GM04504 (cell line): ENCODE measurements around the gene CNKSR1.

Experiments used
- DNase-seq: peaks from one replicate; pipeline ENCODE4 v3.0.0-alpha.2; 2012; ENCODE audit warnings: low read depth

CNKSR1 gene

DNA sequence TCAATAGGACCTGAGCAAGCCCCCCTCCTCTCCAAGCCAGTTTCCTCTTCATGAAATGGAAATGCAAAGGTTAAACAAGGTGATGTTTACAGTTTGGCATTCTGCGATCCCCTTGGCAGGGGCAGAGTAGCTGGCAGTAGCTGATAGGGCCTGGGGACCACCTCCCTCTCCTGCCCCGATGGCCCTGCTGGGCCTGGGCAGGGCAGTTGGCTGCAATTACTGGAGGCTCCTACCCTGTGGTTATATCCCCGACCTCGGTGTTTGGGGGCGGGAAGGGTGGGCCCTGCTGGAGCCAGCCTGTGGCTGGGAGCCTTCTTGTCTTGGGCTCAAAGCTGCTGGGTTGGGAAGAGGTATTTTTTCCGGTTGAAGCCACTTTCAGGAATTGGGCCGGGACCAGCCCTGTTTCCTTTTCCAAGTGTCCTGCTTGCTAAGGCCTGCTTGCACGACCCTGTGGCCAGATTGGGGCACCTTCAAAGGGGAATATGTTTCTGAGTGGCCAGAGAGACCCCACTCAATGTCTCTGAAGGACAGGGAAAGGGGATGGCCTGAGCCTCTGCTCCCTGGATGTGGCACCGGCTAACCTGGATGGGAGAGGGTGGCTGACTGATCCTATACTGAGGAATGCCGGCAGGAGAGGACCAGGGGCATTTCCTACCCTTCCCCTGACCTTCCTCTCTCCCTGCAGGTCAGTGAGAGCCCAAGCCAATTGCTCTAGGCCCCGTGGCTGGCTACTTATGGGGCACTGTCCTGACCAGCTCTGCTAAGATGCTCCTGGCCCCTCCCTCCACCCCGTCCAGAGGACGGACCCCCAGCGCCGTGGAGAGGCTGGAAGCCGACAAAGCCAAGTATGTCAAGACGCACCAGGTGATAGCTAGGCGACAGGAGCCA lies 16.5 kb upstream of the CNKSR1 start:
- DNase-seq: no peak

DNA sequence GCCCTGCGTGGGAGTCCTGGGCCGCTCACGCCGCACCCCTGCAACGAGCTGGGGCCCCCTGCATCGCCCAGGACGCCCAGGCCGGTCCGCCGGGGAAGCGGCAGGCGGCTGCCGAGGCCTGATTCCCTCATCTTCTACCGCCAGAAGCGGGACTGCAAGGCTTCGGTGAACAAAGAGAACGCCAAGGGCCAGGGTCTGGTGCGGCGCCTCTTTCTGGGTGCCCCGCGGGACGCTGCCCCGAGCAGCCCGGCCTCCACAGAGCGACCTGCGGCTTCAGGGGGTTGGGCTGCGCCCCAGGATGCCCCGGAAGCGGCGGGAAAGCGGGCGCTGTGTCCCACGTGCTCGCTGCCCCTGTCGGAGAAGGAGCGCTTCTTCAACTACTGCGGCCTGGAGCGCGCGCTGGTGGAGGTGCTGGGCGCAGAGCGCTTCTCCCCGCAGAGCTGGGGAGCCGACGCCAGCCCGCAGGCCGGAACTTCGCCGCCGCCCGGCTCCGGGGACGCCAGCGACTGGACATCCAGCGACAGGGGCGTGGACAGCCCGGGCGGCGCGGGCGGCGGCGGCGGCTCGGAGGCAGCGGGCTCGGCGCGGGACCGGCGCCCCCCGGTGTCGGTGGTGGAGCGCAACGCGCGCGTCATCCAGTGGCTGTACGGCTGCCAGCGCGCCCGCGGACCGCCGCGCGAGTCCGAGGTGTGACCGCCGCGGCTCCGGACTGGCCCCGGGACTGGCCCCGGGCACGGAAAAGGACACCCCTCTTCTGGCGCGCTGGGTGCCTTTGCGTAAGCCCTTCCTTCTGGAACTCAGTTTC lies 15.7 kb upstream of the CNKSR1 start:
- DNase-seq: no peak

GRCh38 chr1:26162220-26162709 lies 15.0 kb upstream of the CNKSR1 start:
- DNase-seq: no peak

DNA sequence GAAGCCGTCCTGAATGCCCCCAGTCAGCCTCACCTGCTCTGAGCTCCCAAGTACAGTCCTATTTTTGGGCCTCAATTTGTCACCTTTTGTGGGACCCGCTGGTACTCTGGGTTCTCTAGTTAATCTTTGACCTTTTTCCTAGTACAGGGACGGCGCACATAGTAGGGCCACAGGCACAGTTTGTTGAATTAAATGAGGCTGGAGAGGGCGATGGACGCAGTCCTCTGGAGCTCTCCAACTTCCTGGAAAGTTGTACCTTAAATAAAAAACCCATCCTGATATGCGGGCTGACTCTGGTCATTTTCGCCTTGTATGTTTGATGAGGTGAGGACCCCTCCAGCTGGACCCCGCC lies 13.6 kb upstream of the CNKSR1 start:
- no peak for DNase-seq

GRCh38 chr1:26164036-26164860 lies 13.0 kb upstream of the CNKSR1 start:
- no peak for DNase-seq

DNA sequence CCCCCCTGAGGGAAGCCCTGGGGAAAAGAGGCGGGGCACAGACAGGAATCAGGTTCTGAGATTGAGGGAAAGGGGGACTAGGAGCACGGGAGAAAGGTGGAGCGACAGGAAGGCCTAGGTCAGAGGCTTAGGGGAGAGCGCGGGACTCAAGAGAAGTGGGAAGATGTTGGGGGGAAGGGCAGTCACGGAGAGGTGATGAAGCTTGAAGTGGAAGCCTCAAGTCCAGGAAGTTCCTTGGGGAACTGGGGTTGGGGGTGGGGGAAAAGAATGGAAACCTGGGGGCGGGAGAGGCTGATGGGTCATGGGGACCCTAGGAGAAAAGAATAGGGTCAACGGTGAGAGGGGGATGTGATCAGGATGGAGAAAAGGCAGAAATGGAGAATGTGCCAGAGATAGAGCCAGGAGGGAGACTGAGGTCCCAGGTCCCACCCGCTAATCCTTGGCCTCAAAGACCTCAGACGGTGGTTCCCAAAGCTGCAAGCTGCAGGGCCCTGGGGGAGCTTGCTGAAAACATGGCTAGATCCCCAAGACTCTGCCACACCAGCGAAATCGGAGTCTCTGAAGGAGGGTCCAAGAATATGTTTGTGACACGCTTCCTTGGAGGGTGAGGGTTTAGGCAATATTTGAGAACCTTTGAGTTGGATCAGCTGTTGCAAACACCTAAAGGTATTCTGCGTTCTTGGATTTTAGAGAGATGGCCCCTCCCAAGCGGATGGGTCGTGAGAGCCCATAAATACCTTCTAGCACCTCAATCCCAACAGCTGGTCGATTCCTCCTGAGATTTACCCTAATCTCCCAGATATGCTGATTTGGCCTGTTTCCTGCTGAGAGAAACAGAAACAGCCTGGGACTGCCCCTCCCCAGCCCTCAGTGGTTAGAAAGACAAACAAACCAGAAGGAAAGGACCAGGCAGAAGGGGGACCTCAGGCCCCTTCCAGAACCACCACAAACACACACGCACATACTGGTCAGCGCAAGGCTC lies 12.1 kb upstream of the CNKSR1 start:
- no peak for DNase-seq

- DNase-seq: no peak
These were observed 10.5 kb upstream of the CNKSR1 start for GRCh38 chr1:26166719-26167281.

DNA sequence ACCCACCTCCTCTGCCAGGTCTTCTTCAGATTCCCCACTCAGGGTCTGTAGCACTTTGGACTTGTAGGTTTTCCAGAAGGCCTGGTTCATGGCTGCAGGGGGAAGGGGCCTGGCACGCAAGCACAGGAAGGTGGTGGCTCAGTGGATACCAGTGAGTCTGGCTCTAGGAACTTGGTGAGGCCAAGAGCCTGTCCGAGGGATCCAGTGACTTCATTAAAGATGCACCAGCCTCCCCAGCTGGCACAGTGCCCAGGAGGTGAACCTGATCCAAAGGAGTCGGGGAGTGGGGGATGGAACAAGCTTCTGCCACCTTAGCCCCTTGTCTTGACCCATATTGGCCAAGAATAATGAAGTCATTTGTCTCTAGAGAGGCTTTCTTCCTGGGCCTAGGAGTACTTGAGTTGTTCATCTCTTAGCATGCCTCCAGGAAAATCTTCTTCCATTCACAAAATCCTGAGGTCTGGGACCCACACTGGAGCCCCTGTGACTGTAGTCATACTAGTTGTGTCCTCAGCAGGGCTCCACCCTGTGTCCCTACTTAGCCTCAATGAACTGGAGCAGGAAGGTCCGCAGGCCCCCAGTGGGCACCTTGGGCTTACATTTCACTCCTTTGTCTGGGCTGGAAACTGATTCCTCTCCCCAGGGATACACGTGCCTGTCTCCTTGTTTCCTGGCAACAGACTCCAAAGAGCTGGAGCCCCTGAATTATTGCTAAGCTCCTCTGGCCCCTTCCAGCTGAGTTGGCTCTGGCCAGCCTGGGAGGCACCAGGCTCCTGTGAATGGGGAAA lies 8.7 kb upstream of the CNKSR1 start, which contains the start of gene C1orf232:
Gene C1orf232, minus strand, starts transcription at position 554 of the 788 bp plus-strand sequence. Its CDS starts 464 bp downstream, at position 90.
- no peak for DNase-seq

- no peak for DNase-seq
These were observed 8.1 kb upstream of the CNKSR1 start for GRCh38 chr1:26169198-26169554.

GRCh38 chr1:26169669-26170471 lies 7.4 kb upstream of the CNKSR1 start, which contains the start of gene ZNF593:
Gene ZNF593 (plus strand): TSS chr1:26169908. CDS start chr1:26169984, 76 bp downstream.
- DNase-seq: peak; percentile 71

- DNase-seq: no peak
These were observed 6.8 kb upstream of the CNKSR1 start for GRCh38 chr1:26170472-26170821.

GRCh38 chr1:26171084-26172072 lies 5.9 kb upstream of the CNKSR1 start, which contains the start of gene ZNF593OS:
Gene ZNF593OS (minus strand): TSS chr1:26171832. CDS start chr1:26171661, 171 bp downstream.
- no peak for DNase-seq

- no peak for DNase-seq
These were observed 1.9 kb upstream of the CNKSR1 start for GRCh38 chr1:26175346-26175745.

DNA sequence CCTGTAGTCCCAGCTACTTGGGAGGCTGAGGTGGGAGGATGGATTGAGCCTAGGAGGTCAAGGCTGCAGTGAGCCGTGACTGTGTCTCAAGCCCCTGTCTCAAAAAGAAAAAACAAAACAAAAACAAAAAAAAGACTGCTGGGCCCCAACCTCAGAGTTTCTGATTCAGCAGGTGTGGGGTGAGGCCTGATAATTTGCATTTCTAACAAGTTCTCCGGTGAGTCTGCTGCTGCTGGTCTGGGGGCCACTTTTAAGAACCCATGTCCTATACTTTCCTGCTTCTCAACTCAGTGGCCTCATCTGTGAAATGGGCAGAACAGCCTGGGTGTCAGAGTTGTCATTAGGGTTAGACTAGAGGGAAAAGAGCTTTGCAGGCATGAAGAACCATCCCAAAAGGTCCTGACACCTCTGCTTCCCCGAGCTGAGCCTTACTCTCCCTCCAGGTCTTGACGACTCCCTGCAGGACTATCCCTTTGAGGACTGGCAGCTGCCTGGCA lies 2.8 kb downstream of the CNKSR1 start:
- no peak for DNase-seq

- DNase-seq: no peak
These were observed 4.5 kb downstream of the CNKSR1 start for GRCh38 chr1:26181586-26182382.

DNA sequence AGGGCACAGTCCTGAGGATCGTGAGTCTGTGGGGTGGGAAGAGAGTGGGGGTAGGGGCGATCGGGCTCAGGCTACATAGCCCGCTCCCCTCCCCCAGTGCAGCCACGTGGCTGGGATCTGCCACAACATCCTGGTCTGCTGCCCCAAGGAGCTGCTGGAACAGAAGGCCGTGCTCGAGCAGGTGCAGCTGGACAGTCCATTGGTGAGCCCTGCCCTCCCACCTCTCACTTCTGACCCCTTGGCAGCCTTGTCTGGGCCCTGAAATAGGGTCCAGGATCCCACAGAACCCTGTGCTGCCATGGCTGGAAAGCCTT lies 5.0 kb downstream of the CNKSR1 start:
- DNase-seq: no peak

DNA sequence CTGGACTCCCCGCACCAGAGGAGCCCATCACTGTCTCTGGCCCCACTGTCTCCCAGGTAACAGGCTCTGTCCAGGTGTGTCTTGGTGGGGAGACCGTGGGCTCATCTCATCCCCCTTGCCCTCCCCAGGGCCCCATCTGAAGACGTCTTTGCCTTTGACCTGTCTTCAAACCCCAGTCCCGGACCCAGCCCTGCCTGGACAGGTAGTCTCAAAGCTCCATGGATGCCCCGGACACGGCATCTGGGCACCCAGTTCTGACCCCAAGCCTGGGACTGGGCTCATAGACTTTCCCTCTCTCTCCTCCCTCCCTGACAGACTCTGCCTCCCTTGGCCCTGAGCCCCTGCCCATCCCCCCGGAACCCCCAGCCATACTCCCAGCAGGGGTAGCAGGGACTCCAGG lies 6.8 kb downstream of the CNKSR1 start:
- no peak for DNase-seq
